Sigmoid colon (tissue), 3 donors: ENCODE measurements around the gene WBP11.

Experiments
- POLR2A ChIP-seq, 2 donors: fragments of 450-650 bp; IDR thresholded peaks; one replicate each; pipeline ENCODE4 v1.6.1; 2016; ENCODE audit warnings: antibody characterized with exemption in 2 of 2, mild to moderate bottlenecking in 2 of 2, moderate library complexity in 2 of 2
- TF ChIP-seq, protein P1 (sequence below), 4 experiments: fragments of 450-650 bp in 3 of 4; fragments of 200-600 bp in 1 of 4; IDR thresholded peaks; one replicate each; pipeline ENCODE4 v1.5.1; 2016 to 2019; ENCODE audit warnings: antibody characterized with exemption in 4 of 4, mild to moderate bottlenecking in 3 of 4, moderate library complexity in 2 of 4

DNA sequence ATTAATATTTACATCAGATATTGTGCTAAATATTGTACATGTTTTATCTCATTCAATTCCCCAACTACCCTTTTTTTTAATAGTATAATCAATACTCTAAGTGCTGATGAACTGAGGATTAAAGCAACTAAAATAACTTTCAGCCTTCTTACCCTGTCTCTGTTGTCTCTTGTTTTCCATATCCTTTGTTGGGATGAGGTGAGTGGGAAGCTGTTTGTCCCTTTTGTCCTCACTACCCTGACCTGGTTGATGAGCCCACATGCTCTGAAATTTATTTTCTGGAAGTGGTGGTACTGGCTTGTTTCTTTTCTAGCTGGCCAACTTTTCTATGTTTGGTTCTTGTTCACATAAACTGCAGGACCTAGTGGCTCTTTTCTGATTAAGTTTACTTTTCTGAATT is 49.6 kb upstream of the WBP11 start:
- TF ChIP-seq POLR2A (IDR thresholded peaks at IDR 0.05): no peak
- TF ChIP-seq, protein P1, sequence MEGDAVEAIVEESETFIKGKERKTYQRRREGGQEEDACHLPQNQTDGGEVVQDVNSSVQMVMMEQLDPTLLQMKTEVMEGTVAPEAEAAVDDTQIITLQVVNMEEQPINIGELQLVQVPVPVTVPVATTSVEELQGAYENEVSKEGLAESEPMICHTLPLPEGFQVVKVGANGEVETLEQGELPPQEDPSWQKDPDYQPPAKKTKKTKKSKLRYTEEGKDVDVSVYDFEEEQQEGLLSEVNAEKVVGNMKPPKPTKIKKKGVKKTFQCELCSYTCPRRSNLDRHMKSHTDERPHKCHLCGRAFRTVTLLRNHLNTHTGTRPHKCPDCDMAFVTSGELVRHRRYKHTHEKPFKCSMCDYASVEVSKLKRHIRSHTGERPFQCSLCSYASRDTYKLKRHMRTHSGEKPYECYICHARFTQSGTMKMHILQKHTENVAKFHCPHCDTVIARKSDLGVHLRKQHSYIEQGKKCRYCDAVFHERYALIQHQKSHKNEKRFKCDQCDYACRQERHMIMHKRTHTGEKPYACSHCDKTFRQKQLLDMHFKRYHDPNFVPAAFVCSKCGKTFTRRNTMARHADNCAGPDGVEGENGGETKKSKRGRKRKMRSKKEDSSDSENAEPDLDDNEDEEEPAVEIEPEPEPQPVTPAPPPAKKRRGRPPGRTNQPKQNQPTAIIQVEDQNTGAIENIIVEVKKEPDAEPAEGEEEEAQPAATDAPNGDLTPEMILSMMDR (IDR thresholded peaks at IDR 0.05): no peak
